A673 (cell line): Measurements from ENCODE around the gene WNK1.

Source experiments
- EZH2 ChIP-seq: fragments of 200-600 bp; sonication (generic); IDR thresholded peaks from 2 replicates; pipeline ENCODE4 v1.6.1; 2017; ENCODE audit warnings: borderline replicate concordance, low read depth, mild to moderate bottlenecking, mixed read lengths, antibody characterized with exemption, low read length; ENCODE audit not compliant: poor library complexity, severe bottlenecking
- TF ChIP-seq, protein P1 (sequence below): fragments of 300-800, 200-600 bp; sonication (generic); conservative IDR thresholded peaks from 2 replicates; pipeline ENCODE4 v1.5.1; 2017; ENCODE audit warnings: low read depth, mild to moderate bottlenecking, antibody characterized with exemption, low read length, moderate library complexity, mixed read lengths

DNA sequence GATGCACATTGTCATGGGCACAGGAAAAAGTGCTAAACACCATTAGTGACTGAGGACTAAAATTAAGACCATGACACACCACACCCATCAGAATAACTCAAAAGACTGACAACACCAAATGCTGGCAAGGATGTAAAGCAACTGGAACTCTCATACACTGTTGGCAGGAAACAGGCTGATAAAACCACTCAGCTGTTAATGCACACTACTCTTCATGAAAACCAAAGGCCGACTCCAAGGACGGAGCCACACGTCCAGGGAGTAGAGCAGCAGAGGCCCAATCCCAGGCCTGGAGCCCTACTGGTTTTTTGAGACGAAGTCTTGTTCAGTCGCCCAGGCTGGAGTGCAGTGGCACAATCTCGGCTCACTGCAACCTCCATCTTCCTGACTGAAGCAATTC lies 190.7 kb downstream of the WNK1 start:
- TF ChIP-seq, protein P1, sequence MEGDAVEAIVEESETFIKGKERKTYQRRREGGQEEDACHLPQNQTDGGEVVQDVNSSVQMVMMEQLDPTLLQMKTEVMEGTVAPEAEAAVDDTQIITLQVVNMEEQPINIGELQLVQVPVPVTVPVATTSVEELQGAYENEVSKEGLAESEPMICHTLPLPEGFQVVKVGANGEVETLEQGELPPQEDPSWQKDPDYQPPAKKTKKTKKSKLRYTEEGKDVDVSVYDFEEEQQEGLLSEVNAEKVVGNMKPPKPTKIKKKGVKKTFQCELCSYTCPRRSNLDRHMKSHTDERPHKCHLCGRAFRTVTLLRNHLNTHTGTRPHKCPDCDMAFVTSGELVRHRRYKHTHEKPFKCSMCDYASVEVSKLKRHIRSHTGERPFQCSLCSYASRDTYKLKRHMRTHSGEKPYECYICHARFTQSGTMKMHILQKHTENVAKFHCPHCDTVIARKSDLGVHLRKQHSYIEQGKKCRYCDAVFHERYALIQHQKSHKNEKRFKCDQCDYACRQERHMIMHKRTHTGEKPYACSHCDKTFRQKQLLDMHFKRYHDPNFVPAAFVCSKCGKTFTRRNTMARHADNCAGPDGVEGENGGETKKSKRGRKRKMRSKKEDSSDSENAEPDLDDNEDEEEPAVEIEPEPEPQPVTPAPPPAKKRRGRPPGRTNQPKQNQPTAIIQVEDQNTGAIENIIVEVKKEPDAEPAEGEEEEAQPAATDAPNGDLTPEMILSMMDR = no peak
- TF ChIP-seq EZH2 = no peak
